KMS-11 (cell line): ENCODE measurements around the gene ASPG.

Source experiments
- H2AFZ ChIP-seq: fragments of 200-600 bp; sonication (generic); 2 replicates; pipeline ENCODE4 v1.6.1; 2016; ENCODE audit warnings: antibody characterized with exemption, mixed run types, low read depth
- H3K27ac ChIP-seq: fragments of 200-600 bp; sonication (generic); 2 replicates; pipeline ENCODE4 v1.6.1; 2016; ENCODE audit warnings: mild to moderate bottlenecking, mixed run types
- H3K27me3 ChIP-seq: fragments of 200-600 bp; sonication (generic); 2 replicates; pipeline ENCODE4 v1.6.1; 2017; ENCODE audit warnings: mild to moderate bottlenecking, low read depth, mixed run types, moderate library complexity; ENCODE audit not compliant: insufficient read depth
- H3K36me3 ChIP-seq: fragments of 200-600 bp; sonication (generic); 2 replicates; pipeline ENCODE4 v1.6.1; 2017; ENCODE audit warnings: mild to moderate bottlenecking, mixed run types; ENCODE audit not compliant: insufficient read depth
- H3K4me1 ChIP-seq: fragments of 200-600 bp; sonication (generic); 2 replicates; pipeline ENCODE4 v1.6.1; 2016; ENCODE audit warnings: mild to moderate bottlenecking, low read depth, mixed run types; ENCODE audit not compliant: poor library complexity, severe bottlenecking
- H3K4me2 ChIP-seq: fragments of 200-600 bp; sonication (generic); 2 replicates; pipeline ENCODE4 v1.7.0; 2016; ENCODE audit warnings: mild to moderate bottlenecking, mixed run types
- H3K4me3 ChIP-seq: fragments of 200-600 bp; sonication (generic); IDR thresholded peaks from 2 replicates; pipeline ENCODE4 v1.6.1; 2017; ENCODE audit warnings: low read depth, low read length, mixed read lengths; ENCODE audit not compliant: insufficient read depth
- H3K79me2 ChIP-seq: fragments of 200-600 bp; sonication (generic); 2 replicates; pipeline ENCODE4 v1.6.1; 2016; ENCODE audit warnings: low read depth, mixed run types; ENCODE audit not compliant: insufficient read depth
- H3K9ac ChIP-seq: fragments of 200-600 bp; sonication (generic); 2 replicates; pipeline ENCODE4 v1.6.1; 2016; ENCODE audit warnings: mild to moderate bottlenecking, mixed run types
- H4K20me1 ChIP-seq: fragments of 200-600 bp; sonication (generic); 2 replicates; pipeline ENCODE4 v1.6.1; 2016; ENCODE audit warnings: mild to moderate bottlenecking, mixed run types; ENCODE audit not compliant: insufficient read depth
- CTCF ChIP-seq: fragments of 200-600 bp; sonication (generic); conservative IDR thresholded peaks from 2 replicates; pipeline ENCODE4 v1.6.1; 2017; ENCODE audit warnings: low read depth, mild to moderate bottlenecking, antibody characterized with exemption, low read length, moderate library complexity, mixed read lengths

ASPG gene

DNA sequence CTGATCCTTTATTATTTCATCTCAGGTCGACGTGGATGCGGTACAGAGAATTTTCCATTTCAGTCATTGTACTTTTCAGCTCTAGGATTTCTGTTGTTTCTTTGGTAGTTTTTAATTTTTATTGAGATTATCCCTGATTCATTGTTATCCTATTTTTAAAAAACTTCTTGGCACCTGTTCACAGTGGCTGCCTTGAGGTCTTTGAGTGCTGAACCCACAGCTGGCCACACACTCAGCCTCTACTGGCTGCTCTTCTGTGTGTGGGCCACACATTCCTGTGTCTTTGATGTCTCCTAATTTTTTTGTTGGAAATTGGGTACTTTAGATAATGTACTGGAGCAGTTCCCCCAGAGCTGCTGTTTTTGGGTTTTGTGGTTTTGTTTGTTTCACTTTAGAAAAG lies 37.7 kb upstream of the ASPG start:
- no peak overlapping the region for H3K4me3 ChIP-seq
- no peak overlapping the region for H3K4me2 ChIP-seq
- H3K79me2 ChIP-seq: no peaks in the 10 kb centered on the region
- no peaks in the 10 kb centered on the region for H3K27me3 ChIP-seq
- no peaks in the 10 kb centered on the region for H4K20me1 ChIP-seq
- H3K36me3 ChIP-seq: no peaks in the 10 kb centered on the region
- no peak for TF ChIP-seq CTCF
- no peak overlapping the region for H3K9ac ChIP-seq
- no peak overlapping the region for H3K27ac ChIP-seq
- H2AFZ ChIP-seq: no peak overlapping the region
- no peaks in the 10 kb centered on the region for H3K4me1 ChIP-seq

GRCh38 chr14:104048758-104049507 lies 36.6 kb upstream of the ASPG start:
- no peaks in the 10 kb centered on the region for H3K4me1 ChIP-seq
- no peaks in the 10 kb centered on the region for H3K27me3 ChIP-seq
- H2AFZ ChIP-seq: no peak overlapping the region
- H3K36me3 ChIP-seq: no peaks in the 10 kb centered on the region
- H4K20me1 ChIP-seq: no peaks in the 10 kb centered on the region
- H3K9ac ChIP-seq: no peak overlapping the region
- no peak for TF ChIP-seq CTCF
- no peaks in the 10 kb centered on the region for H3K79me2 ChIP-seq
- H3K4me2 ChIP-seq: no peak overlapping the region
- H3K4me3 ChIP-seq: no peak overlapping the region
- H3K27ac ChIP-seq: no peak overlapping the region

GRCh38 chr14:104049576-104050240 lies 35.8 kb upstream of the ASPG start:
- no peak overlapping the region for H3K4me3 ChIP-seq
- no peak overlapping the region for H3K4me2 ChIP-seq
- TF ChIP-seq CTCF: no peak
- H3K27ac ChIP-seq: no peak overlapping the region
- H2AFZ ChIP-seq: no peak overlapping the region
- no peaks in the 10 kb centered on the region for H3K27me3 ChIP-seq
- no peaks in the 10 kb centered on the region for H3K4me1 ChIP-seq
- H3K9ac ChIP-seq: no peak overlapping the region
- H3K36me3 ChIP-seq: no peaks in the 10 kb centered on the region
- H3K79me2 ChIP-seq: no peaks in the 10 kb centered on the region
- H4K20me1 ChIP-seq: no peaks in the 10 kb centered on the region

DNA sequence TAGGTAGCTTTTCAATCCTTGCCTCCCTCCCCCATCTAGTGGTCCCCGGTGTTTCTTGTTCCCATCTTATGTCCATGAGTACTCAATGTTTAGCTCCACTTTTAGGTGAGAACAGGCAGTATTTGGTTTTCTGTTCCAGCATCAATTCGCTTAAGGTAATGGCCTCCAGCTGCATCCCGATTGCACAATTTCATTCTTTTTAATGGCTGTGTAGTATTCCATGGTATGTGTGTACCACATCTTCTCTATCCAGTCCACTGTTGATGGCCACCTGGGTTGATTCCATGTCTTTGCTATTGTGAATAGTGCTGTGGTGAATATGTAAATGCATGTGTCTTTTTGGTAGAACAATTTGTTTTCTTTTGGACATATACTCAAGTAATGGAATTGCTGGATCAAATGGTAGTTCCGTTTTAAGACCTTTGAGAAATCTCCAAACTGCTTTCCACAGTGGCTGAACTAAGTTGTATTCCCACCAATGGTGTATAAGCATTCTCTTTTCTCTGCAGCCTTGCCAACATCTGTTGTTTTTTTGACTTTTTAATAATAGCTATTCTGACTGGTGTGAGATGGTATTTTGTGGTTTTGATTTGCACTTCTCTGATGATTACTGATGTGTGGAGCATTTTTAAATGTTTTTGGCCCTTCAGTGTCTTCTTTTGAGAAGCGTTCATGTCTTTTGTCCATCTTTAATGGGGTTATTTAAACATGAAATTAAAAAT lies 34.2 kb upstream of the ASPG start:
- Histone ChIP-seq H3K27ac (no peak overlapping the region), H3K9ac (no peak overlapping the region), H3K4me3 (no peak overlapping the region), H3K79me2 (no peaks in the 10 kb centered on the region), H3K36me3 (no peaks in the 10 kb centered on the region), H4K20me1 (no peaks in the 10 kb centered on the region), H3K27me3 (no peaks in the 10 kb centered on the region), H3K4me1 (no peaks in the 10 kb centered on the region), H2AFZ (no peak overlapping the region), H3K4me2 (no peak overlapping the region)
- TF ChIP-seq CTCF: no peak
